NCI-H524 treated with DMSO at 0.1 percent for 48 hours (cell line): Measurements from ENCODE around the gene C1QTNF4.
A peak's percentile ranks its signal among the peaks of the same experiment; 100 is the strongest.

Experiments
- DNase-seq: peaks from one replicate; lab custom pipeline; 2025; lab: John Stamatoyannopoulos, UW

Gene C1QTNF4

GRCh38 chr11:47592970-47593369, 1.2 kb downstream of the C1QTNF4 start:
- no peak for DNase-seq

- DNase-seq, result no peak
Measured at GRCh38 chr11:47592251-47592650, 2.0 kb downstream of the C1QTNF4 start.

GRCh38 chr11:47591764-47592163, 2.4 kb downstream of the C1QTNF4 start:
- no peak for DNase-seq

- DNase-seq, result no peak
Measured at GRCh38 chr11:47589977-47590861, 4.0 kb downstream of the C1QTNF4 start.

GRCh38 chr11:47589584-47589976, 4.6 kb downstream of the C1QTNF4 start:
- no peak for DNase-seq

GRCh38 chr11:47589118-47589517, 5.1 kb downstream of the C1QTNF4 start:
- DNase-seq, result no peak

GRCh38 chr11:47587723-47588326, 6.4 kb downstream of the C1QTNF4 start:
- no peak for DNase-seq

GRCh38 chr11:47587039-47587716, 7.0 kb downstream of the C1QTNF4 start:
- DNase-seq, result no peak

- no peak for DNase-seq
Measured at GRCh38 chr11:47586098-47586855, 7.9 kb downstream of the C1QTNF4 start, which contains the start of gene FAM180B. TSS of gene FAM180B (plus strand) at chr11:47586678. CDS start at chr11:47586769, 91 bp downstream.

- DNase-seq, result no peak
Measured at GRCh38 chr11:47583844-47584243, 10.4 kb downstream of the C1QTNF4 start.

- DNase-seq, result peak; percentile 68
Measured at GRCh38 chr11:47578524-47579494, 15.4 kb downstream of the C1QTNF4 start, which contains the start of the genes KBTBD4 and NDUFS3. TSS of gene KBTBD4 (minus strand) at chr11:47578970. CDS start at chr11:47578951, 19 bp downstream. TSS of gene NDUFS3 (plus strand) at chr11:47579074. CDS start at chr11:47579092, 18 bp downstream.

- DNase-seq, result no peak
Measured at GRCh38 chr11:47577460-47578041, 16.7 kb downstream of the C1QTNF4 start.

- DNase-seq, result no peak
Measured at GRCh38 chr11:47573321-47573720, 20.9 kb downstream of the C1QTNF4 start.

- DNase-seq, result no peak
Measured at GRCh38 chr11:47572715-47573255, 21.4 kb downstream of the C1QTNF4 start.

- no peak for DNase-seq
Measured at GRCh38 chr11:47571895-47572294, 22.3 kb downstream of the C1QTNF4 start.

GRCh38 chr11:47571357-47571729, 22.9 kb downstream of the C1QTNF4 start:
- no peak for DNase-seq

- no peak for DNase-seq
Measured at GRCh38 chr11:47570651-47571356, 23.4 kb downstream of the C1QTNF4 start.

GRCh38 chr11:47569646-47570045, 24.6 kb downstream of the C1QTNF4 start:
- no peak for DNase-seq

GRCh38 chr11:47566149-47566698, 28.0 kb downstream of the C1QTNF4 start:
- DNase-seq, result no peak
